Endothelial cell of umbilical vein (primary cell): ENCODE data around the gene LTO1. TPM values are rescaled to one million over a fixed set of nuclear protein-coding genes. Genes with fewer than 3 reads are reported as not detected.

ENCODE experiments used
- BruUV-seq: library from RNA; stranded (reverse); fragments of 400-500 nt; replicated peaks from 2 replicates; lab custom pipeline; 2021; lab: Mats Ljungman, UMichigan
- CTCF ChIA-PET: fragments of 300-600, 350-600 bp; sonication (Branson Sonifier 250); formaldehyde crosslinking; loops from one replicate; lab custom pipeline; 2021; ENCODE audit warnings: antibody characterized with exemption, inconsistent platforms; lab: Charles Lee
- POLR2A ChIA-PET: fragments of 300-600, 350-600 bp; sonication (Branson Sonifier 250); formaldehyde crosslinking; loops from one replicate; lab custom pipeline; 2021; ENCODE audit warnings: antibody characterized with exemption, inconsistent platforms; lab: Charles Lee
- DNase-seq: peaks from one replicate; pipeline ENCODE4 v3.0.0-alpha.2; 2011; ENCODE audit warnings: low read depth, low spot score
- FAIRE-seq: peaks from 2 replicates; lab custom pipeline; 2011; peaks lifted over from hg19 to GRCh38; lab: Jason Lieb, UNC
- H2AFZ ChIP-seq: 2 replicates; pipeline ENCODE4 v1.6.0; 2012; ENCODE audit warnings: low read depth, low read length, control low read depth, inconsistent platforms
- H3K27ac ChIP-seq: 2 replicates; pipeline ENCODE4 v1.5.1; 2011; ENCODE audit warnings: low read depth, mild to moderate bottlenecking, control low read depth, low read length, moderate library complexity; ENCODE audit not compliant: insufficient read depth
- H3K27me3 ChIP-seq, 2 experiments: 2 replicates each; pipeline versions ENCODE4 v1.6.0 to v1.6.1; 2011; ENCODE audit warnings: low read length in 2 of 2, mixed read lengths in 1 of 2; ENCODE audit not compliant: control insufficient read depth in 2 of 2, insufficient read depth in 2 of 2
- H3K36me3 ChIP-seq, 2 experiments: 2 replicates in 1 of 2; 3 replicates in 1 of 2; pipeline ENCODE4 v1.5.1; 2011; ENCODE audit warnings: low read length in 2 of 2, mild to moderate bottlenecking in 1 of 2, moderate library complexity in 1 of 2; ENCODE audit not compliant: control insufficient read depth in 2 of 2, insufficient read depth in 2 of 2; ENCODE audit errors: extremely low read depth in 1 of 2
- H3K4me1 ChIP-seq: 3 replicates; pipeline ENCODE4 v1.5.1; 2011; ENCODE audit warnings: mild to moderate bottlenecking, low read length; ENCODE audit not compliant: control insufficient read depth, insufficient read depth; ENCODE audit errors: extremely low read depth
- H3K4me2 ChIP-seq: 2 replicates; pipeline ENCODE4 v1.6.1; 2011; ENCODE audit warnings: low read length, control low read depth, mixed read lengths; ENCODE audit not compliant: insufficient read depth
- H3K4me3 ChIP-seq, 3 experiments: fragments of 200-600 bp in 1 of 3; sonication (generic), shearing (Covaris generic) in 1 of 3; replicated peaks in 1 of 3; 2 replicates each; pipeline ENCODE4 v1.5.1; 2011 to 2016; ENCODE audit warnings: control low read depth in 3 of 3, low read length in 3 of 3, mild to moderate bottlenecking in 2 of 3, inconsistent platforms in 1 of 3, low read depth in 1 of 3, moderate library complexity in 1 of 3; ENCODE audit not compliant: insufficient read depth in 1 of 3
- H3K79me2 ChIP-seq: 2 replicates; pipeline ENCODE4 v1.6.0; 2012; ENCODE audit warnings: low read length, inconsistent platforms; ENCODE audit not compliant: control insufficient read depth, insufficient read depth
- H3K9ac ChIP-seq: replicated peaks from 2 replicates; pipeline ENCODE3; 2011; ENCODE audit warnings: low read length, control low read depth; ENCODE audit not compliant: insufficient read depth; ENCODE audit errors: extremely low read depth
- H3K9me1 ChIP-seq: replicated peaks from 3 replicates; pipeline ENCODE4 v1.6.0; 2011; ENCODE audit warnings: mild to moderate bottlenecking, low read length; ENCODE audit not compliant: control insufficient read depth, insufficient read depth; ENCODE audit errors: extremely low read depth
- H3K9me3 ChIP-seq: replicated peaks from 2 replicates; pipeline ENCODE4 v1.5.1; 2012; ENCODE audit warnings: low read length, inconsistent platforms; ENCODE audit not compliant: control insufficient read depth, insufficient read depth
- H4K20me1 ChIP-seq: replicated peaks from 2 replicates; pipeline ENCODE3; 2011; ENCODE audit warnings: mild to moderate bottlenecking, low read length; ENCODE audit not compliant: control insufficient read depth, insufficient read depth; ENCODE audit errors: extremely low read depth
- EZH2 ChIP-seq: IDR thresholded peaks from 2 replicates; pipeline ENCODE4 v1.6.1; 2012; ENCODE audit warnings: borderline replicate concordance, low read depth, mild to moderate bottlenecking, moderate library complexity, low read length, inconsistent platforms; ENCODE audit not compliant: severe bottlenecking
- FOS ChIP-seq: IDR thresholded peaks from 2 replicates; pipeline ENCODE4 v1.6.1; 2011; ENCODE audit warnings: mild to moderate bottlenecking, low read length, moderate library complexity, borderline replicate concordance; ENCODE audit not compliant: insufficient read depth
- GATA2 ChIP-seq: IDR thresholded peaks from 2 replicates; pipeline ENCODE4 v1.7.0; 2011; ENCODE audit warnings: low read depth, mild to moderate bottlenecking, moderate library complexity, mixed read lengths, low read length; ENCODE audit not compliant: insufficient read length, insufficient read depth
- JUN ChIP-seq: IDR thresholded peaks from 2 replicates; pipeline ENCODE4 v1.6.1; 2011; ENCODE audit warnings: borderline replicate concordance, low read depth; ENCODE audit not compliant: insufficient read length, insufficient read depth
- MYC ChIP-seq: IDR thresholded peaks from one replicate; pipeline ENCODE4 v1.6.1; 2011; ENCODE audit warnings: mild to moderate bottlenecking, low read depth, low read length
- POLR2A ChIP-seq: IDR thresholded peaks from 2 replicates; pipeline ENCODE4 v1.6.1; 2012; ENCODE audit warnings: low read depth, mild to moderate bottlenecking, control low read depth, low read length
- POLR2AphosphoS5 ChIP-seq: IDR thresholded peaks from 2 replicates; pipeline ENCODE4 v1.6.1; 2012; ENCODE audit warnings: low read depth, mild to moderate bottlenecking, control low read depth, low read length, moderate library complexity; ENCODE audit not compliant: insufficient read depth
- dilution Hi-C: fragments of 300-500 bp; cut with MboI; formaldehyde crosslinking; loops from one replicate; pipeline ENCODE4 v1.15.0; 2019; ENCODE audit warnings: low sequenced_read_pairs; ENCODE audit not compliant: extremely low pct_ligation_motif_present
- intact Hi-C: fragments of 100-400 bp; cut with micrococcal nuclease; formaldehyde crosslinking; loops from one replicate; pipeline ENCODE4 v1.10.0; 2022
- polyA plus RNA-seq, 4 experiments: library from polyadenylated mRNA; depleted of rRNA in 3 of 4; stranded (reverse) in 3 of 4; unstranded in 1 of 4; fragments of >200 nt; gene quantifications; 2 replicates each; pipeline versions ENCODE4 v1.2.1 to v1.2.3, GENCODE V29; 2011 to 2012; ENCODE audit warnings: missing spikeins in 1 of 4
- total RNA-seq: library from RNA; stranded (reverse); gene quantifications from 2 replicates; pipeline ENCODE4 v1.2.3, GENCODE V29; 2021
- TF ChIP-seq, protein P1 (sequence below), 2 donors: IDR thresholded peaks; 1 replicate in 1 of 2; 2 replicates in 1 of 2; pipeline ENCODE4 v1.5.1; 2011; ENCODE audit warnings: low read length in 2 of 2, mild to moderate bottlenecking in 2 of 2, moderate library complexity in 2 of 2, control low read depth in 1 of 2, inconsistent platforms in 1 of 2, low read depth in 1 of 2; ENCODE audit not compliant: insufficient read depth in 1 of 2; ENCODE audit errors: extremely low read depth in 1 of 2
- TF ChIP-seq, protein P2 (sequence below): IDR thresholded peaks from 2 replicates; pipeline ENCODE4 v1.6.1; 2011; ENCODE audit not compliant: insufficient read depth, insufficient read length

The LTO1 gene
- total and polyA plus RNA-seq, 2 donors (not counting 3 experiments of a cell fraction or from before 2014, with no cell fraction given): 26.8 to 30.9 TPM

DNA sequence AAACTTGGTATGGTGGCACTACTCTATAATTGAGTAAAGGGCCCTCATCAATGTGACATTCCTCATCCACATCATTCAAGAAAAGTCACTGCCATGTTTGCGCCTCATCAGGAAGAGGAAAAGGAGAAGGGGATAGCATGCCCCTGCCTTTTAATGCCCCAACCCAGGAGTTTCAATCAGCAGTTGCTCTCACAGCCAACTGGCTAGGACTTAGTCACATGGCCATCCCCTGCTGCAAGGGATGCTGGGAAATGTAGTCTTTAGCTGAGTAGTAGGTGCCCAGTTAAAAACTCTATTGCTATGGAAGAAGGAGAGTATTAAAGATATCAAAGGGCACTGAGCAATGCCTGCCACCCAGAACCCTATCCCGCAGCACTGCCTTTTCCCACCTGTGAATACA lies 45.1 kb downstream of the LTO1 start:
- no peak overlapping the region for H3K4me3 ChIP-seq
- TF ChIP-seq, protein P1, sequence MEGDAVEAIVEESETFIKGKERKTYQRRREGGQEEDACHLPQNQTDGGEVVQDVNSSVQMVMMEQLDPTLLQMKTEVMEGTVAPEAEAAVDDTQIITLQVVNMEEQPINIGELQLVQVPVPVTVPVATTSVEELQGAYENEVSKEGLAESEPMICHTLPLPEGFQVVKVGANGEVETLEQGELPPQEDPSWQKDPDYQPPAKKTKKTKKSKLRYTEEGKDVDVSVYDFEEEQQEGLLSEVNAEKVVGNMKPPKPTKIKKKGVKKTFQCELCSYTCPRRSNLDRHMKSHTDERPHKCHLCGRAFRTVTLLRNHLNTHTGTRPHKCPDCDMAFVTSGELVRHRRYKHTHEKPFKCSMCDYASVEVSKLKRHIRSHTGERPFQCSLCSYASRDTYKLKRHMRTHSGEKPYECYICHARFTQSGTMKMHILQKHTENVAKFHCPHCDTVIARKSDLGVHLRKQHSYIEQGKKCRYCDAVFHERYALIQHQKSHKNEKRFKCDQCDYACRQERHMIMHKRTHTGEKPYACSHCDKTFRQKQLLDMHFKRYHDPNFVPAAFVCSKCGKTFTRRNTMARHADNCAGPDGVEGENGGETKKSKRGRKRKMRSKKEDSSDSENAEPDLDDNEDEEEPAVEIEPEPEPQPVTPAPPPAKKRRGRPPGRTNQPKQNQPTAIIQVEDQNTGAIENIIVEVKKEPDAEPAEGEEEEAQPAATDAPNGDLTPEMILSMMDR (IDR thresholded peaks at IDR 0.05; ENCODE audit: extremely low read depth in 1 of 2, insufficient read depth in 1 of 2, low read depth in 1 of 2, low read length in 2 of 2): no peak
- TF ChIP-seq, protein P2, sequence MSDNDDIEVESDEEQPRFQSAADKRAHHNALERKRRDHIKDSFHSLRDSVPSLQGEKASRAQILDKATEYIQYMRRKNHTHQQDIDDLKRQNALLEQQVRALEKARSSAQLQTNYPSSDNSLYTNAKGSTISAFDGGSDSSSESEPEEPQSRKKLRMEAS: peak; percentile 24
- no peaks in the 10 kb centered on the region for H4K20me1 ChIP-seq
- no peak overlapping the region for H2AFZ ChIP-seq
- H3K9ac ChIP-seq: no peak overlapping the region
- H3K9me1 ChIP-seq: no peaks in the 10 kb centered on the region
- H3K27me3 ChIP-seq: no peaks in the 10 kb centered on the region
- no peaks in the 10 kb centered on the region for H3K9me3 ChIP-seq
- BruUV-seq: no TSS peak
- no peak for FAIRE-seq
- ChIA-PET POLR2A (no interaction called here), CTCF (interaction anchor here (1.0 kb wide), 1 partner anchor 107 kb away, joined by 3 read pairs; no protein-coding TSS in a partner anchor)
- no peaks in the 10 kb centered on the region for H3K79me2 ChIP-seq
- no peak overlapping the region for H3K4me2 ChIP-seq
- intact Hi-C loops: no loop called here
- DNase-seq: peak; percentile 17
- H3K27ac ChIP-seq: no peak overlapping the region
- dilution Hi-C loops: no loop called here
- H3K4me1 ChIP-seq: no peaks in the 10 kb centered on the region
- H3K36me3 ChIP-seq: no peaks in the 10 kb centered on the region

DNA sequence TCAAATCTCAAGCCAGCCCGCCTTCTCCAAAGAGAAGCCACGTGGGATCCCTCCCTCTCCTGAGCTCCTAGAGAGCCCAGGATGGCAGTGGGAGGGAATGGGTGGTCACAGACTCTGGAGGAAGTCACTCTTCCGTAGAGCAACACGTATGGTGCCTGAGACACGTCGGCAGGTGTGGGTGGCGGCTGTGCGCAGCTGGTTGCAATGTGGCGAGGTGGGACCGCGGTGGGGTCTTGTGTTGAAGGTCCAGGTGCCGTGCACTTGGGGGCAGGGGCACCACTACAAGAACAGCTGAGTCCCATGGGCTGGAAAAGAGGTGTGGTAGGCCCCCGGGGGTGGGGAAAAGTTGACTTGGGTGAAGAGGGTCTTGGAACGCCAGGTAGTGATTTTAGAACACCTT lies 47.6 kb downstream of the LTO1 start:
- dilution Hi-C loops: no loop called here
- ChIA-PET POLR2A (no interaction called here), CTCF (no interaction called here)

More for the DNA sequence above, 47.6 kb downstream of the LTO1 start:
- H3K27ac ChIP-seq: no peak overlapping the region
- H3K79me2 ChIP-seq: no peaks in the 10 kb centered on the region
- no peaks in the 10 kb centered on the region for H3K4me1 ChIP-seq
- no peak overlapping the region for H3K9ac ChIP-seq
- no peak overlapping the region for H3K4me2 ChIP-seq
- FAIRE-seq: no peak
- no peaks in the 10 kb centered on the region for H3K9me3 ChIP-seq
- BruUV-seq: no TSS peak
- no peaks in the 10 kb centered on the region for H4K20me1 ChIP-seq
- no peak overlapping the region for H3K4me3 ChIP-seq
- intact Hi-C loops: no loop called here
- no peaks in the 10 kb centered on the region for H3K36me3 ChIP-seq
- H3K27me3 ChIP-seq: no peaks in the 10 kb centered on the region
- DNase-seq: no peak
- no peak for TF ChIP-seq GATA2
- TF ChIP-seq FOS: no peak
- TF ChIP-seq, protein P1 (IDR thresholded peaks at IDR 0.05; ENCODE audit: extremely low read depth in 1 of 2, insufficient read depth in 1 of 2, low read depth in 1 of 2, low read length in 2 of 2): no peak
- TF ChIP-seq POLR2A: no peak
- no peak for TF ChIP-seq EZH2
- TF ChIP-seq POLR2AphosphoS5: no peak
- no peak for TF ChIP-seq MYC
- TF ChIP-seq, protein P2: no peak
- TF ChIP-seq JUN: no peak
- no peaks in the 10 kb centered on the region for H3K9me1 ChIP-seq
- no peak overlapping the region for H2AFZ ChIP-seq
